HG02884 (cell line): ENCODE results near the gene MAN2A2.
"Not testable (repeated sequence)": the region's sequence is repeated elsewhere in the genome, so short reads cannot be mapped to it uniquely, and the experiment has no call there.

Experiments
- ATAC-seq: cut with Tn5 transposase; IDR thresholded peaks from one replicate; pipeline ENCODE4 v1.9.1; 2021; ENCODE audit warnings: mild to moderate bottlenecking, moderate library complexity; ENCODE audit not compliant: unreplicated experiment

Gene MAN2A2

DNA sequence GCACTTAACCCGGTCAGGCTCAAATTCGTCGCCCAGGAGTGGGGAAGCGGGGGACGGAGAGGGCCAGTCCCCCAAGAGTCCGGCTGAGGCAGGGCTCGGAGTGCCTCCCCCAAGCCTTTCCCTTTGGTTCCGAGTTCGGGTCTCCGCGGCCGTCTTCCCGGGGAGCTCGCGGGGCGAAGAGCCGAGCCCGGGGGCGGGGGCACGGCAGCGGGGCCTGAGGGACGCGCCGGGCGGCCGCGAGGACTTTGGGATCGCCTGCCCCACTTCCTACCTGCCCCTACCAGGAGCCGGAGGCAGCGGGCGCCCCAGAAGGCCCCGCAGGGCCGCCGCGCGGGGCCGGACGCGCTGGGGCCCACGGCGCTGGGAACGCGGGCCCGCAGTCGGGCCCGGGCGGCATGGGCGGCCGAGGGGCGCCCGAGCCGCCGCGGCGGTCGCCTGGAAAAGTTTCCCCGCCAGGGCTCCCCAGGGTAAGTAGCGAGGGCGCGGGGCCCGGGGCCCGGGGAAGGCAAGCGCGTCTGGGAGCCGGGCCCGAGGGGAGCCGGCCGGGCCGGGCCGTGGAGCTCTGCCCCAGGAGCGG is 31.9 kb upstream of the MAN2A2 start:
- no peak for ATAC-seq

DNA sequence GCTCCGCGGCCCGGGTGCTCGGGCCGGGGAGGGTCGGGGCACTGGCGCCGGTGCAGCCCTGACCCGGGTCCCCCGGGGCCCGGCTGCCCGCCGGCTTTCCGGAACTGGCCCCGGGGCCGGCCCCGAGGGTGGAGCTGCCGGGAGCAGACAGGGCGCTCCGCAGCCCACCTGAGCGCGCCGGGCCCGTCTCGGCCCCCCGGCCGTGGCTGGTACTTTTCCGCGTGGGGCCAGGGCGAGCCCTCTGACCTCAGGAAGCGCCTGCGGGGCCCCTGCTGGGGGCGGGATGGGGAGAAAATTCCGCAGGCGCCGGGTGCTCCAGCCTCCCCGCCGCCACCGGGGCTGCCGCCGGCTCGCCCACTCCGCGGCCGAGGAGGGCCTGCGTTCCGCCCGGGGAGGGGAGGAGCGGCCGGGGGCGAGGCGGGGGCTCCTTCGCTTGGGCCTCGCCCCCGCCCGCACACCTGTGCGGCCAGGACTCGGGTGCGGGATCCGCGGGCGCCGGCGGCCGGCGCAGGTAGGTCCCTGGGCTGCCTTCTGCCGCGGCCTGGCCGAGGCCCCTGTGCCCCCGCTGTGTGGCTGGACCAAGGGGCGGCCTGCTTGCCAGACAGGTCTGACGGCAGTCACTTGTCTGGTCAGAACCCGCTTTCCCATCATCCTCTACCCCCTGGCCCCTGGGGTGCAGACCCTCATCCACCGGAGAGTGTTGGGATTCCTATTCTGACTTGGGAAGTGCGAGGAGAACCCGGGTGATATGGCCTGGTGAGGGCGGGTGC is 31.2 kb upstream of the MAN2A2 start:
- ATAC-seq: no peak

DNA sequence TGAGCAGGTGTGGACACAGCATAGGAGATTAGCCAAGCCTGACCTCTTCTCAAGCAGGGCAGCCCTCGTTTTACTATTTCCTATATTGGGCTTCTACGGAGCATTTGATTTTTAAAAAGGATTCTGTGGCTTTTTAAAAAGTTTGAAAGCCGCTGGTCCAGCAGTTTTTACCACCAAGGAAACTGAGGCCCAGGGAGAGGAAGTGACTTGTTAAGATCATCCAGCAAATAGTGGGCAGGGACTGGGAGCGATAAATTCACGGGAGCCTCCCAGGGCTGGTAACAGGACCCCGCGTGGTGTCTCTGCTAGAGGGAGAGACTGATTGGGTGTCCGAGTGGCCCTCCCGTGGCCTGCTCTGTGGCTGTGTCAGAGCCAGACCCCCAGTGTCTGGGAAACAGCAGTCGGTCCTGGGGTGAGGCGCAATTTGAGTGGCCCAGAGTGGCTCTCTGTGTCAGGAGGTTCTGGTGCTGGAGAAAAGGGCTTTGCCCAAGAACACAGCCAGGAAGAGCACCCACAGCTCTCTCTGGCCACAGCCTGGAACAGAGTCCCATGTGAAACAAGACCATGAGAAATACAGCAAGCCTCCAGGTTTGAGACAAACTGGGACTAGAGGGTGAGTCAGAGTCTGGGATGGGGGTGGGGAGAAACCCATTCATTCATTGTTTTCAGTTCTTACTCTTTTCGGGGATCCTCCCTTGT is 30.5 kb upstream of the MAN2A2 start:
- ATAC-seq: no peak

DNA sequence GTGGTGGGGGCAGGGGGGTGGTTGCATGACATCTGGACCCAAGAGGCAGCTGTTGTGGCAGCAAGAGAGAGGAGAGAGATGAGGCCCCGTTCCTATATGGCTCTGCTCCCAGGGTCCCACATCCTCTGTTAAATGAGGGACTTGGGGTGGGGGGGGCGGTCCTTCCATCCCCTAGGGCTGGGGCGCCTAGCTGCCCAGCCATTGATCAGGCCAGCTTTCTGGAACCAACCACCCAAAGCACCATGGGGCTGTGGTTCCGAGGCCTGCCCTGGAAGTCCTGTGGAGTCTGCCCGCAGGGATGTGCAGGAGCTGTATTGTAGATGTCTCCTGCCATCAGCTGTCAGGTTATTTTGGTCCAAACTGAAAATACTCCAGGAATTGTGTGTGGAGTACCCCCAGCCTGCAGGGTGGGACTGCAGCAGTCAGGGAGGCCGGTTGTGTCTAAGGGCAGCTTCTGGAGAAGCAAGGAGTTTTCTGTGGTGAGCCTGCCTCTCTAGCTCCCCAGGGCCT is 29.6 kb upstream of the MAN2A2 start:
- ATAC-seq: no peak

DNA sequence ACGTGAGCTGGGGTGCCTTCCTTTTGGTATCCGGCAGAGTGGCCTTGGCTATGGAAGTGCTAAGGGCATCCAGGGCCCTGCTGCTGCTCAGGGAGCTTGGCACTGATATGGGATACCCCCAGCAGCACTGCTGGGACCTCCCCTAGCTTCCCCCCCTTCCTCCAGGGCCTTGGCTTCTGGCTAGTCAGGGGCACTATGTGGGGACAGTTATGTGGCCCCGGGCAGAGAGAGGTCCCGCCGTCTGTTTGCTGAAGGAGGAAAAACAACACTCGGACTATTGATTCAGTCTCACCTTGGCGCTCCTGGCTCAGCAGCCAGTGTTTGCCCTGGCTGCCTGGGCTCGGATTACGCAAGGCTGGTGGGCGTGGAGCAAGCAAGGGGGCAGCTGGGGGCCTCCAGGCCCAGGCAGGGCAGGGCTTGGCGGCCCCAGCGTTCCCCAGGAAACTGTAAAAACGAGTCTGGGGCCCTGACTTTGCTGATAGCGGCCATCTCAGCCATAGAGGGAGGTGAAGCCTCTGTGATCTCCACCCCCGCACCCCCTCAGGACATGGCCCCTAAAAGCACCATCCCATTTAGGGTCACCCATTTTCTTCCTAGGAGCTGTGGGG is 29.0 kb upstream of the MAN2A2 start:
- ATAC-seq: no peak

DNA sequence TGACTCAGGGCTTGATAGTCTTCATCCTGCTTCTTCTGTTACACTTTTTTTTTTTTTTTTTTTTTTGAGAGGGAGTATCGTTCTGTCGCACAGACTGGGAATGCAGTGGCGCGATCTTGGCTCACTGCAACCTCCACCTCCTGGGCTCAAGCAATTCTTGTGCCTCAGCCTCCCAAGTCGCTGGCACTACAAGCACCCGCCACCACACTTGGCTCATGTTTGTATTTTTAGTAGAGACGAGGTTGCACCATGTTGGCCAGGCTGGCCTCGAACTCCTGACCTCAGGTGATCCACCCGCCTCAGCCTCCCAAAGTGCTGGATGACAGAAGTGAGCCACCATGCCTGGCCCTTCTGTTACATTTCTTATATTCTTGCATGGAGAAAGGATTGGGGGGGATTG is 28.1 kb upstream of the MAN2A2 start:
- ATAC-seq: not testable (repeated sequence)

DNA sequence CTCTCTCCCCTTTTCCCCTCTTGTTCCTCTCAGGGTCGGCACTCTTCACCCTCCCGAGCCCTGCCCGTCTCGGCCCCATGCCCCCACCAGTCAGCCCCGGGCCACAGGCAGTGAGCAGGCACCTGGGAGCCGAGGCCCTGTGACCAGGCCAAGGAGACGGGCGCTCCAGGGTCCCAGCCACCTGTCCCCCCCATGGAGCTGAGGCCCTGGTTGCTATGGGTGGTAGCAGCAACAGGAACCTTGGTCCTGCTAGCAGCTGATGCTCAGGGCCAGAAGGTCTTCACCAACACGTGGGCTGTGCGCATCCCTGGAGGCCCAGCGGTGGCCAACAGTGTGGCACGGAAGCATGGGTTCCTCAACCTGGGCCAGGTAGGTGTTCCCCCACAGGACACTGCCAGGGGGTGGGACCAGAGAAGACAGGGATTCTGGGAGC is 27.5 kb upstream of the MAN2A2 start:
- no peak for ATAC-seq

DNA sequence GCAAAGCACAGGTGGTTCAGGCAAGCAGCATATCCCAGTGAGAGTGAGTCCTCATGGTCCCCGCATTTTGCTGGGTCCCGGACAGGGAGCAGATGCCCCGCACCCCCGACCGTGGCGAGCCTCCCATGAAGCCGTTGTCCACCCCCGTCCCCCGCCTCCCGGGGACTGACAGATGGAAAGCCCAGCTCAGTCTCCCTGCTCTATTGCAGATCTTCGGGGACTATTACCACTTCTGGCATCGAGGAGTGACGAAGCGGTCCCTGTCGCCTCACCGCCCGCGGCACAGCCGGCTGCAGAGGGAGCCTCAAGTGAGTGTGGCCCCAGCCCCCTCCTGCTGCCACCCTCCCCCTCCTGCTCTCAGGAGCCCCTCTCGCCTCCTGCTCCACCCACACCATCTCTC is 27.1 kb upstream of the MAN2A2 start:
- ATAC-seq: no peak

DNA sequence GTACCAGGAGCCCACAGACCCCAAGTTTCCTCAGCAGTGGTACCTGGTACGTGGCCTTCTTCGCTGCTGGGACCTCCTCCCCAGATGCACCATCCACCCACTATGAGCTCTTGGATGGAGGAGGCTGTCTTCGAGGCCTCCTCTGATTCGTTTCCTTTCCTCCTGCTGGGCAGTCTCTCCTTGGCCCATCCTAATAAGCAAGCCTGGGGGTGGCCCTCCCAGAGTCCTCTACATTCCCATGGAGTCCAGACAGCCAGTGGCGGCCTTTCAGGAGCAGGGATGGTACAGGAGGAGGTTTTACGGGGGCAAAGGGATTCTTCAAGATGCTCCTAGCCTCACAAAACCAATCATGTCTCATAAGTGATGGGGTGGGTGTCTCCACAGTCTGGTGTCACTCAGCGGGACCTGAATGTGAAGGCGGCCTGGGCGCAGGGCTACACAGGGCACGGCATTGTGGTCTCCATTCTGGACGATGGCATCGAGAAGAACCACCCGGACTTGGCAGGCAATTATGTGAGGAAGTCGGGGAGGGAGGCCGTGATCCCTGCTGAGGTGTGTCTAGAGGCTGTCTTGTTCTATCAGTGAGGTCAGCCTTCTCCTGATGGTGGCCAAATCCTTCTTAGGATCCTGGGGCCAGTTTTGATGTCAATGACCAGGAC is 26.5 kb upstream of the MAN2A2 start:
- ATAC-seq: no peak

DNA sequence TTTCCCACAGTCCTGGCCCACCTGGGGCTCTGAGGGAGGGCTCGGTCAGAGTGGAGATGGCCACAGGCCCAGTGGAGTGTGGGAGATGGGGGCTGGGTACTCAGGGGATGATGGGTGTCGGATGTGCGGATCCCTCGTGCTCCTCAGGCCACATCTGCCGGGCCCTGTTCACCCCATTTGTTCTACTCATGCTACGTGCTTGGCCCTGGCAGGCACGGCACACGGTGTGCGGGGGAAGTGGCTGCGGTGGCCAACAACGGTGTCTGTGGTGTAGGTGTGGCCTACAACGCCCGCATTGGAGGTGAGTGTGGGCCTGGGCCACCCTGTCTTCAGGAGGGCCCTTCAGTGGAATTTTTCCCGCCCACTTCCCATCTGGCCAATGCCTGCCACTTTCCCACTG is 25.8 kb upstream of the MAN2A2 start:
- no peak for ATAC-seq

DNA sequence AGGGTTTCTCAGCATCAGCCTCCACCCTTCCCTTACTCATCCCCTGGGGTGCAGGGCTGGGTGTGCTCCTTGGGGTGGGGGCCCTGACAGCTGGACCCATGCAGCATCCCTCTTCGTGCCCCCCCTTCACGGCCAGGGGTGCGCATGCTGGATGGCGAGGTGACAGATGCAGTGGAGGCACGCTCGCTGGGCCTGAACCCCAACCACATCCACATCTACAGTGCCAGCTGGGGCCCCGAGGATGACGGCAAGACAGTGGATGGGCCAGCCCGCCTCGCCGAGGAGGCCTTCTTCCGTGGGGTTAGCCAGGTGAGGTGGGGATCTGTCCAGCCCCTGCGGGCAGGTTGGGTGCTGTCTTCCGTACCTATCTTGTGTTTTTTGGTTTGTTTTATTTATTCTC is 25.1 kb upstream of the MAN2A2 start:
- ATAC-seq: no peak

DNA sequence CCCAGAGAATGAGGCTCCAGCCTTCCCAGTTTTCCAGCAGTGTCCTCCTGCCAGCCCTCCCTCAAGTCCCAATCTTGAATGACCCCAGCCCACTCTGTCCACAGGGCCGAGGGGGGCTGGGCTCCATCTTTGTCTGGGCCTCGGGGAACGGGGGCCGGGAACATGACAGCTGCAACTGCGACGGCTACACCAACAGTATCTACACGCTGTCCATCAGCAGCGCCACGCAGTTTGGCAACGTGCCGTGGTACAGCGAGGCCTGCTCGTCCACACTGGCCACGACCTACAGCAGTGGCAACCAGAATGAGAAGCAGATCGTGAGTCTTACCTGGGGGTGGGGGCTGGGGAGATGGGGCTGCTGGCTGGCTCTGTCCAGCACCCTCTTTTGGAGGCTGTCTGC is 24.4 kb upstream of the MAN2A2 start:
- no peak for ATAC-seq

DNA sequence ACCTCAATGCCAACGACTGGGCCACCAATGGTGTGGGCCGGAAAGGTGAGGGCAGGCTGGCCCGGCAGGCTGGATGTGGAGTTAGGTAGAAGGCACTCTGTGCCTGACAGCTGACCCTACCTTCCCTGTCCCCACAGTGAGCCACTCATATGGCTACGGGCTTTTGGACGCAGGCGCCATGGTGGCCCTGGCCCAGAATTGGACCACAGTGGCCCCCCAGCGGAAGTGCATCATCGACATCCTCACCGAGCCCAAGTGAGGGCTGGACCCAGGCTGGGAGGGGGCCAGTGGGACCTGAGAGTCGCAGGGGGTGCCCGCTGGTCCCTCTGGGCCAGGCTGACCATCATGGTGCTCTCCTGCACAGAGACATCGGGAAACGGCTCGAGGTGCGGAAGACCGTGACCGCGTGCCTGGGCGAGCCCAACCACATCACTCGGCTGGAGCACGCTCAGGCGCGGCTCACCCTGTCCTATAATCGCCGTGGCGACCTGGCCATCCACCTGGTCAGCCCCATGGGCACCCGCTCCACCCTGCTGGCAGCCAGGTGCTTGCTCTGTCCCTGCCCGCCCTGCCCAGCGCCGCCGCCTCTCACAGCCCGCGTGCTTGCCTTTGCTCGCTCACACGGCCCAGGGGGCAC is 23.3 kb upstream of the MAN2A2 start:
- no peak for ATAC-seq

DNA sequence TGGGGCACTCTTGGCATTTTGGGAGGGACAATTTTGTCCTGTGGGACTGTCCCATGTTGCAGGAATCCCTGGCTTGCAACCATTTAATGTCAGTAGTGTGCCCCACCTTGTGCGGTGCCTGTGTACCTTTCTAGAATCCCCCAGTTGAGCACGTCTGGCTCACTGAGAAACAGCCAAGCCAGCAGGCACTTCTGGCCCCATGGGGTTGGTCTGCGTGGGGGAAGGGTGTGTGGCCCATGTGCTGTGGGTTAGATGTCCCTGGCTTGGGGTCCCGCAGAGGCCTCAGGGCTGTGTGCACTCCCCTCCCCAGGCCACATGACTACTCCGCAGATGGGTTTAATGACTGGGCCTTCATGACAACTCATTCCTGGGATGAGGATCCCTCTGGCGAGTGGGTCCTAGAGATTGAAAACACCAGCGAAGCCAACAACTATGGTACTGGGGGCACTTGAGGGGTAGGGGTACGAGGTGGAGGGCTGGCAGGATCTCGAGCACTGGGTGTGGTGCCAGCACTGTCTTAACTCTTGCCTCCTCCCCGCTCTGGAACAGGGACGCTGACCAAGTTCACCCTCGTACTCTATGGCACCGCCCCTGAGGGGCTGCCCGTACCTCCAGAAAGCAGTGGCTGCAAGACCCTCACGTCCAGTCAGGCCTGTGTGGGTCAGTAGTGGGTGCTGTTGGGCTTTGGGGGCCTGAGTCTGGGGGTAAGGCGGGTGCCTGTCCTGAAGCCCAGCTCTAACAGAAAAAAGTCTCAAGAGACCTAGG is 22.5 kb upstream of the MAN2A2 start:
- ATAC-seq: no peak

DNA sequence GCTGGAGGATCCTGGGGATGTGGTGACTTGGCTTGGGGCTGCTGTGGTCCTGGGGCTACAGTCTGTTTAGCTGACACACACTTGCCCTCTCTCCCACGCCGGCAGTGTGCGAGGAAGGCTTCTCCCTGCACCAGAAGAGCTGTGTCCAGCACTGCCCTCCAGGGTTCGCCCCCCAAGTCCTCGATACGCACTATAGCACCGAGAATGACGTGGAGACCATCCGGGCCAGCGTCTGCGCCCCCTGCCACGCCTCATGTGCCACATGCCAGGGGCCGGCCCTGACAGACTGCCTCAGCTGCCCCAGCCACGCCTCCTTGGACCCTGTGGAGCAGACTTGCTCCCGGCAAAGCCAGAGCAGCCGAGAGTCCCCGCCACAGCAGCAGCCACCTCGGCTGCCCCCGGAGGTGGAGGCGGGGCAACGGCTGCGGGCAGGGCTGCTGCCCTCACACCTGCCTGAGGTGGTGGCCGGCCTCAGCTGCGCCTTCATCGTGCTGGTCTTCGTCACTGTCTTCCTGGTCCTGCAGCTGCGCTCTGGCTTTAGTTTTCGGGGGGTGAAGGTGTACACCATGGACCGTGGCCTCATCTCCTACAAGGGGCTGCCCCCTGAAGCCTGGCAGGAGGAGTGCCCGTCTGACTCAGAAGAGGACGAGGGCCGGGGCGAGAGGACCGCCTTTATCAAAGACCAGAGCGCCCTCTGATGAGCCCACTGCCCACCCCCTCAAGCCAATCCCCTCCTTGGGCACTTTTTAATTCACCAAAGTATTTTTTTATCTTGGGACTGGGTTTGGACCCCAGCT is 21.7 kb upstream of the MAN2A2 start:
- ATAC-seq: no peak

DNA sequence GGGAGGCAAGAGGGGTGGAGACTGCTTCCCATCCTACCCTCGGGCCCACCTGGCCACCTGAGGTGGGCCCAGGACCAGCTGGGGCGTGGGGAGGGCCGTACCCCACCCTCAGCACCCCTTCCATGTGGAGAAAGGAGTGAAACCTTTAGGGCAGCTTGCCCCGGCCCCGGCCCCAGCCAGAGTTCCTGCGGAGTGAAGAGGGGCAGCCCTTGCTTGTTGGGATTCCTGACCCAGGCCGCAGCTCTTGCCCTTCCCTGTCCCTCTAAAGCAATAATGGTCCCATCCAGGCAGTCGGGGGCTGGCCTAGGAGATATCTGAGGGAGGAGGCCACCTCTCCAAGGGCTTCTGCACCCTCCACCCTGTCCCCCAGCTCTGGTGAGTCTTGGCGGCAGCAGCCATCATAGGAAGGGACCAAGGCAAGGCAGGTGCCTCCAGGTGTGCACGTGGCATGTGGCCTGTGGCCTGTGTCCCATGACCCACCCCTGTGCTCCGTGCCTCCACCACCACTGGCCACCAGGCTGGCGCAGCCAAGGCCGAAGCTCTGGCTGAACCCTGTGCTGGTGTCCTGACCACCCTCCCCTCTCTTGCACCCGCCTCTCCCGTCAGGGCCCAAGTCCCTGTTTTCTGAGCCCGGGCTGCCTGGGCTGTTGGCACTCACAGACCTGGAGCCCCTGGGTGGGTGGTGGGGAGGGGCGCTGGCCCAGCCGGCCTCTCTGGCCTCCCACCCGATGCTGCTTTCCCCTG is 21.0 kb upstream of the MAN2A2 start:
- no peak for ATAC-seq

DNA sequence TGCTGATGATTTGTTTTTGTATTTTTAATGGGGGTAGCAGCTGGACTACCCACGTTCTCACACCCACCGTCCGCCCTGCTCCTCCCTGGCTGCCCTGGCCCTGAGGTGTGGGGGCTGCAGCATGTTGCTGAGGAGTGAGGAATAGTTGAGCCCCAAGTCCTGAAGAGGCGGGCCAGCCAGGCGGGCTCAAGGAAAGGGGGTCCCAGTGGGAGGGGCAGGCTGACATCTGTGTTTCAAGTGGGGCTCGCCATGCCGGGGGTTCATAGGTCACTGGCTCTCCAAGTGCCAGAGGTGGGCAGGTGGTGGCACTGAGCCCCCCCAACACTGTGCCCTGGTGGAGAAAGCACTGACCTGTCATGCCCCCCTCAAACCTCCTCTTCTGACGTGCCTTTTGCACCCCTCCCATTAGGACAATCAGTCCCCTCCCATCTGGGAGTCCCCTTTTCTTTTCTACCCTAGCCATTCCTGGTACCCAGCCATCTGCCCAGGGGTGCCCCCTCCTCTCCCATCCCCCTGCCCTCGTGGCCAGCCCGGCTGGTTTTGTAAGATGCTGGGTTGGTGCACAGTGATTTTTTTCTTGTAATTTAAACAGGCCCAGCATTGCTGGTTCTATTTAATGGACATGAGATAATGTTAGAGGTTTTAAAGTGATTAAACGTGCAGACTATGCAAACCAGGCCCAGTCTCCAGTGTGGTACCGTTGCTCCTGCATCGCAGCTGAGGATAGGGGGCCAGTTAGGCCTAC is 20.1 kb upstream of the MAN2A2 start:
- no peak for ATAC-seq

DNA sequence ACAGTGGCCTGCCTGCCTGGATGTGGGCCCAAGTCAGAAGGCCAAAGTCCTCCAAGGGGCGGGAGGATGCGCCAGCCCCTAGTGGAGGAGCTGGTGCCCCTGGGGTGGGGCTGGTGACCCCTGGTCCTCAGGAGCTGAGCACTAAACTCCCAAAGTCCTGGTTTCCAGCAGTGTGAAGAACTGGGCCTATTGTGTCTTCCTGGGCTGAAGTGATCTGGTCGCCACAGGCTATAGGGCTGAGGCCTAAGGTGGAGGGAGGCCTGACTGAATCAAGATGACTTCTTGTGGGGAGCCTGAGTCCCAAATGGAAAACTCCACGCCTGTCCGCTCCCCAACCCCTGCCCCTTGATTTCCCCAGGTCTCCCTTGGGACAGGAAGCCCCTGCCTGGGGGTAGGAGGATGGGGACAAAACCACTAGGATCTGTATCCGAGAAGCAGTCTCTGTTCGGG is 19.6 kb upstream of the MAN2A2 start:
- no peak for ATAC-seq
